ENCODE data around the gene NFIB. TPM values are rescaled to one million over a fixed set of nuclear protein-coding genes. Genes with fewer than 3 reads are reported as not detected.

The NFIB gene
- total RNA-seq, 1 experiment from 2014 or later = 35.1 TPM

DNA sequence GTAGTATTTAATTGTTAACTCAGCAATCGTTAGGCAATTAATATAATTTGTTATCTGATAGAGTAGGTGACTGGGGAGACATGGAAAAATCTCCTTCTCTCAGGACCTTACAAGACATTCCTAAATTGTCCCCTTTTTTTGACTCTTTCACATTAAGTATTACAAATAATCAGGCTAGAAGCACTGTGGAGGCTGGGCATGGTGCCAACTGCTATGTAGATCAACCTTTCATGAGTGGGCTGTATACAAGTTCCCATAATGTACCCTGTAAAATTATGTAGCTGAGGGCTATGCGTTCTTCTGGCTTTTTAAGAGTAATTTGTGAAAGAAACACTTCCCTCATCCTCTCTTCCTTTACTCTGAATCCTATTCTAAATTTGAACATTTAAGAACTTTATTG lies 140.2 kb downstream of the NFIB start:
- no peaks in the 10 kb centered on the region for H4K20me1 ChIP-seq (ENCODE audit: insufficient read depth)
- TF ChIP-seq, protein P1, sequence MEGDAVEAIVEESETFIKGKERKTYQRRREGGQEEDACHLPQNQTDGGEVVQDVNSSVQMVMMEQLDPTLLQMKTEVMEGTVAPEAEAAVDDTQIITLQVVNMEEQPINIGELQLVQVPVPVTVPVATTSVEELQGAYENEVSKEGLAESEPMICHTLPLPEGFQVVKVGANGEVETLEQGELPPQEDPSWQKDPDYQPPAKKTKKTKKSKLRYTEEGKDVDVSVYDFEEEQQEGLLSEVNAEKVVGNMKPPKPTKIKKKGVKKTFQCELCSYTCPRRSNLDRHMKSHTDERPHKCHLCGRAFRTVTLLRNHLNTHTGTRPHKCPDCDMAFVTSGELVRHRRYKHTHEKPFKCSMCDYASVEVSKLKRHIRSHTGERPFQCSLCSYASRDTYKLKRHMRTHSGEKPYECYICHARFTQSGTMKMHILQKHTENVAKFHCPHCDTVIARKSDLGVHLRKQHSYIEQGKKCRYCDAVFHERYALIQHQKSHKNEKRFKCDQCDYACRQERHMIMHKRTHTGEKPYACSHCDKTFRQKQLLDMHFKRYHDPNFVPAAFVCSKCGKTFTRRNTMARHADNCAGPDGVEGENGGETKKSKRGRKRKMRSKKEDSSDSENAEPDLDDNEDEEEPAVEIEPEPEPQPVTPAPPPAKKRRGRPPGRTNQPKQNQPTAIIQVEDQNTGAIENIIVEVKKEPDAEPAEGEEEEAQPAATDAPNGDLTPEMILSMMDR (conservative IDR thresholded peaks at IDR 0.05) = no peak
- TF ChIP-seq EZH2 (IDR thresholded peaks at IDR 0.05; ENCODE audit: low read depth) = no peak
- H3K36me3 ChIP-seq (ENCODE audit: low read depth) = no peaks in the 10 kb centered on the region
- peaks cover 19% of the 10 kb centered on the region for H3K4me1 ChIP-seq (replicated peaks; ENCODE audit: insufficient read depth)
- 0 out of 2 replicates have a peak, but pooled peaks cover 4% of the 10 kb centered on the region for H3K79me2 ChIP-seq (ENCODE audit: low read depth)
- H3K4me2 ChIP-seq = no peak overlapping the region
- intact Hi-C loops (cut with micrococcal nuclease; ENCODE audit: unreplicated experiment) = loop anchor here (5.0 kb wide), 1 partner anchor 49 kb away; no protein-coding TSS in a partner anchor
- ChIA-PET POLR2A (ENCODE audit: unreplicated experiment) (no interaction called here), CTCF (no interaction called here)
- DNase-seq = no peak
- H3K27ac ChIP-seq = no peak overlapping the region
- no TSS peak for BruUV-seq (replicated peaks)
- H3F3A ChIP-seq (ENCODE audit: insufficient read depth, low read depth) = no peaks in the 10 kb centered on the region; the same call in 1 of the 2 replicates
- H2AFZ ChIP-seq = no peak overlapping the region
- H3K27me3 ChIP-seq (ENCODE audit: insufficient read depth, low read depth) = no peaks in the 10 kb centered on the region
- H3K4me3 ChIP-seq = no peak overlapping the region
- no peaks in the 10 kb centered on the region for H3K9me2 ChIP-seq (ENCODE audit: insufficient read depth)
- no peaks in the 10 kb centered on the region for H3K9me3 ChIP-seq (ENCODE audit: insufficient read depth, low read depth)

DNA sequence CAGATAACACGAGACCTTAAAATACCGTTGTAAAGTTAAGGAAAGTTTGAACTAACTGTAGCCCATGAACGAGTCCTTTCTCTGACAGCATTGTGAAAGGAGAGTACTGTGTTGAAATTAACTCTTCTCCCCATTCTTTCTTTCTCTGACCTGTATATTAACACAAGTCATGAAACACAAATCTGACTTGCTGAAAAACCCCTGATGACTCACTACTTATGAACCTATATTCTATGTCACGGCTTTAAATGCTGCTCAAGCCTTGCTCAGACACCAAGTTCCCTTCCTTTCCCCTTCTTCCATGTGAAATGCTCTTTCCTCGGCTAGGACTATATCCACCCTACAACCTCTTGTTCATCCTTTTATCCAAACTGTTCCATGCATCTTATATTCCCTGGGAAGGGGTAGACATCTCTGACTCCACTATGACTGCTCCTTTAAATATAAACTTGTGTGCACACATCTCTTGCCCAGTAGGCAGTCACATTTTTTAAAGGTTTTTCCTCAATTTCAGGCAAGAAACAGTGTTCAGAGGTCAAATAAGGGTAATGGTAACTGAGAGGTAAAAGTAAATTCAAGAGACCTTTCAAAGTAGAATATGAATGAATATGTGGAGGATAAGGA lies 142.9 kb downstream of the NFIB start:
- no TSS peak for BruUV-seq (replicated peaks)
- Histone ChIP-seq H2AFZ (no peak overlapping the region), H3K4me1 (replicated peaks; ENCODE audit: insufficient read depth) (peaks cover 17% of the 10 kb centered on the region), H3F3A (ENCODE audit: insufficient read depth, low read depth) (no peaks in the 10 kb centered on the region; the same call in 1 of the 2 replicates), H3K4me3 (no peak overlapping the region), H3K27me3 (ENCODE audit: insufficient read depth, low read depth) (no peaks in the 10 kb centered on the region), H3K9me2 (ENCODE audit: insufficient read depth) (no peaks in the 10 kb centered on the region), H4K20me1 (ENCODE audit: insufficient read depth) (no peaks in the 10 kb centered on the region), H3K9me3 (ENCODE audit: insufficient read depth, low read depth) (no peaks in the 10 kb centered on the region), H3K27ac (peak overlapping the region; percentile 72), H3K4me2 (peak overlapping the region; percentile 48), H3K79me2 (ENCODE audit: low read depth) (0 out of 2 replicates have a peak, but pooled peaks cover 4% of the 10 kb centered on the region), H3K36me3 (ENCODE audit: low read depth) (peaks cover 5% of the 10 kb centered on the region; the same call in 1 of the 2 replicates)
- ChIA-PET CTCF (no interaction called here), POLR2A (ENCODE audit: unreplicated experiment) (no interaction called here)
- TF ChIP-seq, protein P1 (conservative IDR thresholded peaks at IDR 0.05) = no peak
- no peak for TF ChIP-seq EZH2 (IDR thresholded peaks at IDR 0.05; ENCODE audit: low read depth)
- intact Hi-C loops (cut with micrococcal nuclease; ENCODE audit: unreplicated experiment) = loop anchor here (5.0 kb wide), 1 partner anchor 51 kb away; no protein-coding TSS in a partner anchor
- DNase-seq = peak in 1 of 2 experiments; percentile 68

- H3K4me1 ChIP-seq (replicated peaks; ENCODE audit: insufficient read depth) = peaks cover 17% of the 10 kb centered on the region
- no peak overlapping the region for H3K4me3 ChIP-seq
- H3K9me2 ChIP-seq (ENCODE audit: insufficient read depth) = no peaks in the 10 kb centered on the region
- H3K9me3 ChIP-seq (ENCODE audit: insufficient read depth, low read depth) = no peaks in the 10 kb centered on the region
- no peak for TF ChIP-seq EZH2 (IDR thresholded peaks at IDR 0.05; ENCODE audit: low read depth)
- TF ChIP-seq, protein P1 (conservative IDR thresholded peaks at IDR 0.05) = no peak
- peak overlapping the region; percentile 72 for H3K27ac ChIP-seq
- no TSS peak for BruUV-seq (replicated peaks)
- no peak for DNase-seq
- no peaks in the 10 kb centered on the region for H4K20me1 ChIP-seq (ENCODE audit: insufficient read depth)
- intact Hi-C loops (cut with micrococcal nuclease; ENCODE audit: unreplicated experiment) = loop anchor here (5.0 kb wide), 1 partner anchor 52 kb away; no protein-coding TSS in a partner anchor
- H3K79me2 ChIP-seq (ENCODE audit: low read depth) = 0 out of 2 replicates have a peak, but pooled peaks cover 4% of the 10 kb centered on the region
- peaks cover 5% of the 10 kb centered on the region; the same call in 1 of the 2 replicates for H3K36me3 ChIP-seq (ENCODE audit: low read depth)
- no peaks in the 10 kb centered on the region; the same call in 1 of the 2 replicates for H3F3A ChIP-seq (ENCODE audit: insufficient read depth, low read depth)
- H2AFZ ChIP-seq = no peak overlapping the region
- no peaks in the 10 kb centered on the region for H3K27me3 ChIP-seq (ENCODE audit: insufficient read depth, low read depth)
- ChIA-PET CTCF (no interaction called here), POLR2A (ENCODE audit: unreplicated experiment) (no interaction called here)
- H3K4me2 ChIP-seq = peak overlapping the region; percentile 48
Observed at GRCh38 chr9:14170392-14170931, 143.5 kb downstream of the NFIB start.

All from PC-9 (cell line).